ENCODE data around the gene SLC30A1.

DNA sequence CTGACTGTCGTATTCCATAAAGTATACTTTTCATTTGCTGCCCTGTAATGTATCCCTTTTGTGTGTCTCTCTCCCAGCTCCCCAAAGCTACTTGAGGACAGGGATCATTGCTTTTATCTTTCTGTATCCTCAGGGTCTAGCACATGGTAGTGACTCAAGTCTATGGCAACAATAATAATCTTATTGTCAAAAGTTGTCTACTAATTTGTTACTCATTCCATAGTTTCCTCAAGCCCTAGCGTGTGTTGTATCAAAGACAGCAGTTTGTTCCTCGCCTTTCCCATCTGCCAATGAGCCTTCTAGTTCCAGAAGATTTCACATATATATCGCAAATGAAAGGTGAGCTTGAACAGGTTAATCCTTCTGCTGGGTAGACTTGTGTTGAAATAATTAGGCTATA, 9.8 kb upstream of the SLC30A1 start:
- TF ChIP-seq CTCF (IDR thresholded peaks at IDR 0.05) (no peak), POLR2A (IDR thresholded peaks at IDR 0.05) (no peak)

All from esophagus squamous epithelium (tissue), 4 donors.